ENCODE measurements around the gene PPIA.
"Not testable (repeated sequence)": the region's sequence is repeated elsewhere in the genome, so short reads cannot be mapped to it uniquely, and the experiment has no call there.

PPIA gene

DNA sequence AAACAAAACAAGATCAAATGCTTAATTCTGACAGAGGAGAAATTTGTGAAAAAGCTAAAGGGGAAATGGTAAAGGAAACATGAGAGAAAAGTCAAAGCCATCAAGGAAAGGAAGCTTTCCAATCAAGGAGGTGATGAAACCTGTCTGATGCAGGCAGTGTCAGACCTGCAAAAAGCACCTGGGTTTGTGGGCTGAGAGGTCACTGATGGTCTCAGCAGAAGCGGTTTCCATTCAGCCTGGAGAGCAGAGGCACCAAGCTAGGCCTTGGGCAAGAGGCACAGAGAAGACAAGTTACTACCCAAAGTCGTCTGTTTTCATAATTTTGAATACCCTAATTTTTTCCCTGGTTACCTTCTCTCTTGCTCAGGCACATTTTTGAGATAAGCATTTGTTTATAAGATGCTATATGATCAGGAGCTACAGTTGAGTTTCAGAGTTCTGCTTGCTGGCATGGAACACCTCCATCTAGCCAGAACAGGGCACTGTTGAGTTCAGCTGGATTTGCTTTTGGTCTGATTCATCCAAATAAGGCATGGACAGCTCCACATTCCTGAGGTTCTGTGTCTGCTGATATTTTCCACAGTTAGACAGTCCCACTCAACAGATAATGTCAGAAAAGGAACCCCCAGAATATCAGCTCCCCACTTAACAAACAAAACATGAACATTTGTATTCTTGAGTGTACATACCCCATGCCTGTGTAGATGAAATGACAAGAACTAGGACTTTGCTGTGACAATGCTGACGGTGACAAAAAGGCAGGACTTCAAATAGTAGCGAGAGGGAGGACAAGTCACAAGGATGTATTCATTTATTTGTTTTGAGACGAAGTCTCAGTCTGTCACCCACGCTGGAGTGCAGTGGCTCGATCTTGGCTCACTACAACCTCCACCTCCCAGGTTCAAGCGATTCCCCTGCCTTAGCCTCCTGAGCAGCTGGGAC lies 4.9 kb upstream of the PPIA start:
- DNase-seq = no peak

DNA sequence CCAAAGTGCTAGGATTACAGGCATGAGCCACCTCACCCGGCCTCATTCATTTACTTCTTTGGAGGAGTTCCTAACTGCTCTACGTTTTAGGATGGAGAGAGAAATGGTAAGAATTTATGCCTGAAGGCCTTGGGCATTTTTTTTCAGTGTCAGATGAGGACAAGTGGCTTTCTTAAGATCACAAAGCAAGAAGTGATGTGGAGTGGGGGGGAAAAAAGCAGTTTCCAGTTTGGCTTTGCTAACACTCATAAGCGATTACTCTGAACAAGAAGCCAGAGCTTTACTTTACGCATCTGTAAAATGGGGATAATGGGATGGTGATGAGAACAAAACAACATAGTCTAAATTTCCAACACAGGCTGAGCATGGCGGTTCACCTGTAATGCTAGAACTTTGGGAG lies 2.6 kb upstream of the PPIA start:
- no peak for DNase-seq

DNA sequence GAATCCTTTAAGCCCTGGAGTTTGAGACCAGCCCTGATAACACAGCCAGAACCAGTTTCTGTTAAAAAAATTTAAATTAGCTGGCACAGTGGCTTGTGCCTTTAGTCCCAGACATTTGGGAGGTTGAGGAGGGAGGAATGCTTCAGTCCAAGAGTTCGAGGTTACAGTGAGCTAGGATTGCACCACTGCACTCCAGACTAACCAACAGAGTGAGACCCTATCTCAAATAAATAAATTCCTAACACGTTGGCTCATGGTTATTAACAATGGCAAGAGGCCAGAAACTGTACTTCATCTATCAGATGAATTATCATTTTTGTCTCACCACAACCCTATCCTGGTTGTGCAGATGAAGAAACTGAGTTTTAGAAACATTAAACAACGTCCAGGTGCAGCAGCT lies 2.1 kb upstream of the PPIA start:
- DNase-seq = no peak

DNA sequence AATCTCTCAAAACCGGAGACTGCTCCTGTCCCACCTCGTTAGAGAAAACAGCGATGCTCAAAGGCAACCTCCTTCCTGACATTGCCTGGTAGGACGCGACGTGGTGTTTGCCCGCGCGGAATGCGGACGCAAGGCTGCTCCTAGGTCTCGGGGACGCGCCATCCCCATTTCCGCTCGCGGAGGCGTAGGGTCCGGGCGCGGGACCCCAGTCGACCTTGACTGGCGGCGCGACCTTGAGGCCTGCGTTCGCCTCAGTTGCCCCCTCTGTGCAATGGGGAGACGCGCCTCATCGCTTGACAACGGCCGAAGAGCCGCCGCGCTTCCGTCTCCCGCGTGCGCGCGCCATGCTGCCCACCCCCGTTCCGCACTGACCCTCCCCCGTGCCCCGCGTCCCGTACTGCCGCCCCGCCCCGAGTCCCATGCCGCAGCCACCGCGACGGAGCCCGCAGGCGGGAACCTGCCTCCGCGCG lies 412 bp upstream of the PPIA start:
- DNase-seq = no peak

GRCh38 chr7:44797329-44798258 lies 1.1 kb downstream of the PPIA start:
- DNase-seq = peak; percentile 75

DNA sequence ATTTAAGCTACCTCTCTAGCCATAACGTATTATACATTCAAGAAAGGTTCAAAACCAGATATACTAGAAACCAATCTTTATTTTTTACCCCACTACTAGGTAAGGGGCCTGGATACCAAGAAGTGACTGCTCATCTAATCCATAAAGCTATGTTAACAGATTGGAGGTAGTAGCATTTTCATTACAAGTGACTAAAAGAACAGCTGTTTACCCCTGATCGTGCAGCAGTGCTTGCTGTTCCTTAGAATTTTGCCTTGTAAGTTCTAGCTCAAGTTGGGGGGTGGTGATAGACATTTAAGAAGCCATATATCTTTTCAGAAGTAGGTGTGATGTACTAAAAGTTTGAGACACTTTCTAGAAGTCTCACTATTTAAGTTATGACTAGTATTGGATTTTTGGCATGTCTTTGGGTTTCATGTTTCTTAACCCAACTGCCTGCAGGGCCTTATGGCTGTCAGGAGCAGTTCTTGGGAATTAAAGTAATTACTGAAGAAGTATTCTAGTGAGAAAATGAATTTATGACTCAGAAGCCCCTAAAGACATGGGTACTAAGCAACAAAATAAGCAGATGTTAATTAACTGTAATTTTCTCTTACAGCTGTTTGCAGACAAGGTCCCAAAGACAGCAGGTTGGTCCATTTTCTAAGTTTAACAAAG lies 2.3 kb downstream of the PPIA start:
- no peak for DNase-seq

- DNase-seq = no peak
Observed at GRCh38 chr7:44799939-44800338, 3.5 kb downstream of the PPIA start.

GRCh38 chr7:44801890-44802289 lies 5.4 kb downstream of the PPIA start:
- DNase-seq = no peak

DNA sequence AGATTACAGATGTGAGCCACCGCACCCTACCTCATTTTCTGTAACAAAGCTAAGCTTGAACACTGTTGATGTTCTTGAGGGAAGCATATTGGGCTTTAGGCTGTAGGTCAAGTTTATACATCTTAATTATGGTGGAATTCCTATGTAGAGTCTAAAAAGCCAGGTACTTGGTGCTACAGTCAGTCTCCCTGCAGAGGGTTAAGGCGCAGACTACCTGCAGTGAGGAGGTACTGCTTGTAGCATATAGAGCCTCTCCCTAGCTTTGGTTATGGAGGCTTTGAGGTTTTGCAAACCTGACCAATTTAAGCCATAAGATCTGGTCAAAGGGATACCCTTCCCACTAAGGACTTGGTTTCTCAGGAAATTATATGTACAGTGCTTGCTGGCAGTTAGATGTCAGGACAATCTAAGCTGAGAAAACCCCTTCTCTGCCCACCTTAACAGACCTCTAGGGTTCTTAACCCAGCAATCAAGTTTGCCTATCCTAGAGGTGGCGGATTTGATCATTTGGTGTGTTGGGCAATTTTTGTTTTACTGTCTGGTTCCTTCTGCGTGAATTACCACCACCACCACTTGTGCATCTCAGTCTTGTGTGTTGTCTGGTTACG lies 6.0 kb downstream of the PPIA start:
- no peak for DNase-seq

GRCh38 chr7:44803828-44804519 lies 7.5 kb downstream of the PPIA start:
- DNase-seq = not testable (repeated sequence)

DNA sequence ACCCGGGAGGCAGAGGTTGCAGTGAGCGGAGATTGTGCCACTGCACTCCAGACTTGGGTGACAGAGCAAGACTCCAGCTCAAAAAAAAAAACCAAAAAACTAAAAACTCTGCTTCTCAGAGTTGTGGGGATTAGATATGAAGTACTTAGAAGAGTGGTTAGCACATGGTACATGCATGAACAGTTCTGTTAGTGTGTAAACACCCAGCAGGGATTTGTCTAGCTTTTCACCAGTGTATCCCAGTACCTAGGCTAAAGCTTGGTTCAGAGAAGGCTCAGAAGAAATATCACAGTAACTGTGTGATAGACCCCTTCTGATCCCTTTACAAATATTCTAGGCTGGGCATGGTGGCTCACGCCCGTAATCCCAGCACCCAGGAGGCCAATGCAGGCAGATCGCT lies 9.5 kb downstream of the PPIA start:
- DNase-seq = no peak

DNA sequence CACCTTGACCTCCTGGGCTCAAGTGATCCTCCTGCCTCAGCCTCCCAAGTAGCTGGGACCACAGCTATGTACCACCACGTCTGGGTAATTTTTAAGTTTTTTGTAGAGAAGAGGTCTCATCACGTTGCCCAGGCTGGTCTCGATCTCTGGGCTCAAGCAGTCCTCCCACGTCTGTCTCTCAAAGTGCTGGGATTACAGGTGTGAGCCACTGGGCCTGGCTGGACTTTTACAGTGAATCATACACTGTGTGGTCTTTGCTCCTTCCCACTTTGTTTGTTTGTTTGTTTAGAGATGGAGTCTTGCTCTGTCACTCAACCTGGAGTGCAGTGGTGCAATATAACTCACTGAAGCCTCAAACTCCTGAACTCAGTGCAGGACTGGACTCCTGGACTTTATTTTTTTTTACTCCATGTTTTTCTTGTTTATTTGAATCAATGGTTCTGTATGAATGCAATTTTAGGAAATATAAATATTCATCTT lies 12.5 kb downstream of the PPIA start:
- DNase-seq = no peak

GRCh38 chr7:44811093-44811492 lies 14.6 kb downstream of the PPIA start:
- no peak for DNase-seq

GRCh38 chr7:44811571-44811970 lies 15.1 kb downstream of the PPIA start:
- DNase-seq = no peak

GRCh38 chr7:44814919-44815318 lies 18.4 kb downstream of the PPIA start:
- no peak for DNase-seq

DNA sequence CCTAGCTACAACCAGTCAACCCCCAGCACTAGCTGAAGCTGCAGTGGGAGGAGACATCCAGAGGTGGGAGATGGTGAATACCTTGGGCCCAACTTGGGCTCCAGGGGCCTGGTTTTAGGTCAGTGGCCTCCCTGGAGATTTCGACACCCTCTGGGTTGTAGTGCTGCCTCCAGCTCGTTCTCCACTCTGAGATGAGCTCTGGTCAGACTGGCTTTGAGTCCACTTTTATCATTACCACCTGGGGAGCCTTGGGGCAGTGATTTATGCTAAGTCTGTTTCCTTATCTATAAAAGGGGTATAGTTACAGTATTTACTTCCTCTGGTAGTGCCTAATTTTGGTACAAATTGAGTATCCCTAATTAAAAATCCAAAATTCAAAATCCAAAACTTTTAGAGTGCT lies 22.8 kb downstream of the PPIA start:
- no peak for DNase-seq

DNA sequence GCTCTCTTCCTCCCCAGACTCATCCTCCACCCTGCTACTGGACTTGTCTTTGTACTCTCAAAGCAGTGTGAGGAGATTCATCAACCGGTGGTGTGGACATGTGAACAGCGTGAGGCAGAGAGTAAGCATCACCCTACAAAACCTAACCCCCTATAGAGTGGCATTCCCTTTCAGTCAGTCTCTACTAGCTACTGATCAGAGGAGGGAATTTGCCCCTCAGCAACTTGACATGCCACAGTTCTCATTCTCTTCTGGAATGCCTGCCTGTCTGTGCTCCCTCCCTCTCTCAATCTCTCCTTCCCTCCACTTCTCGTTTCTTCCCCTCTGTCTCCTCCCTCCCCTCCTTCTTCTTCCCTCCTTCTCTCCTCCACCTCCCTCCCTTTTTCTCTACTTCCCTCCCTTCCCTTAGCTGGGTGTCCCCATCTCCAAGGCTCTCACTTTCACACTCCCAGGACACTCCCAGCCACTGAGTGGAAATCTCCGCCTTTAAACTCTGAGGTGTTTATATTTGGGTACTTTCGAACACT lies 26.8 kb downstream of the PPIA start:
- DNase-seq = no peak

GRCh38 chr7:44824894-44825526 lies 28.5 kb downstream of the PPIA start:
- DNase-seq = no peak

DNA sequence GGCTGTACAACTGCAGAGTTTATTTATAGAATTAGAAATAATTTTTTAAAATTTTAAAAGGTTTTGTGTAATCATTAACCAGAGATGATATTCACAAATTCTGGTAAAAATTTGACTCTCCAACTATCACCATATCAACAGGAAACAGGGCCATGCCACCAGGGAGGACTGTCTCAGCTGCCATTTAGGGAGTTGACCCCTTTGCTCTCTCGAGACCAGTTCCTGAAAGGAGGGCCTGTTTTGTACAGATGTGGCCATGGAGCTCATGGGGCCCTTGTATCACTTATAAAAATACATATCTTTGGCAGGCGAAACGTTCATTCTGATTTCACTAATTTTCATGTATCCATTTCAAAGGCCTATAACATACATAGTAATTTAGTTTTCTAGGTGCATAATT lies 31.1 kb downstream of the PPIA start:
- DNase-seq = no peak

GRCh38 chr7:44838751-44839150 lies 42.3 kb downstream of the PPIA start:
- no peak for DNase-seq

- DNase-seq = not testable (repeated sequence)
Observed at GRCh38 chr7:44842675-44843074, 46.2 kb downstream of the PPIA start.
